GM18511 (cell line): Measurements from ENCODE around the gene RTL5.

Experiments
- ATAC-seq: cut with Tn5 transposase; IDR thresholded peaks from one replicate; pipeline ENCODE4 v1.9.1; 2021; ENCODE audit warnings: mild to moderate bottlenecking, moderate library complexity; ENCODE audit not compliant: unreplicated experiment

RTL5 gene

DNA sequence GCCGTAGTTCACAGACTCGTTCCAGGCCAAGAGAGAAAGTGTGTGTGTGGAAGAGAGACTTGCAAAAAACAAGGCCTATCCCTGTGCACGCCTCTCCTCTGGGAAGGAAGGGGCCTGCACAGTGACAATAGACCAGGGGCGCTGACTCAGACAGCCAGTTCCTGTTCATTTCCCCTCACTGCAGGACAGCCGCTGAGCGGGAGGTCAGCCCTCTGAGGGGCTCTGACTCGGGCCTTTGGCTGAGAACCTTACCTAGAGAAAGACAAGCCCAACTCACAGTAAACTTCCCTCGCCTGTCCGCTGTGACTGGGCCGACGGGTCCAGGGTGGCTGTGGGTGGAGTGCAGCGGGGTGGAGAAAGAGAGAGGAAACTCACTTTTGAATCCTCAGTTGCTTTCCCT is 52.1 kb downstream of the RTL5 start:
- no peak for ATAC-seq

DNA sequence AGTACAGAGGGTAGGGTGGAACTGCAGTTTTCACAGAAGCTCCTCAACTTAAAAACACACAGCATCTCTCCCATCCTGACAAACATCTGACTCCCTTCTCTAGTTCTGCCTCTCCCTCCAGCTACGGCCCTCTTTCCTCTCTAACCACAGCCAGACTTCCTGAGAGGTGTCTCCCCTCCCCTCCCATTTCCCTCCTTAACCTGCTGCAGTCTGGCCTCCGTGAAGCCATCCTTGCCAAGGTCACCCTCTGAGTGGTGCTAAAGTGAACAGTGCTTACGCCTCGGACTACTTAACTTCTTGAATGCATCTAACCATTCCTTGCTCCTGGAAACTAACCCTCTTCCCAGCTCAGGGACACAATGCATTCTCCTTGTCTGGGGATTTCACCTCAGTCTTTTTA is 53.3 kb downstream of the RTL5 start:
- ATAC-seq, result no peak
